CD4-positive, alpha-beta T cell treated with Interleukin-10 for 1 hour (primary cell): Measurements from ENCODE around the gene NAIF1.
A peak's percentile ranks its signal among the peaks of the same experiment; 100 is the strongest.
"Not testable (repeated sequence)": the region's sequence is repeated elsewhere in the genome, so short reads cannot be mapped to it uniquely, and the experiment has no call there.

Source experiments
- DNase-seq: peaks from one replicate; pipeline ENCODE4 v3.0.0-alpha.2; 2020

The NAIF1 gene

DNA sequence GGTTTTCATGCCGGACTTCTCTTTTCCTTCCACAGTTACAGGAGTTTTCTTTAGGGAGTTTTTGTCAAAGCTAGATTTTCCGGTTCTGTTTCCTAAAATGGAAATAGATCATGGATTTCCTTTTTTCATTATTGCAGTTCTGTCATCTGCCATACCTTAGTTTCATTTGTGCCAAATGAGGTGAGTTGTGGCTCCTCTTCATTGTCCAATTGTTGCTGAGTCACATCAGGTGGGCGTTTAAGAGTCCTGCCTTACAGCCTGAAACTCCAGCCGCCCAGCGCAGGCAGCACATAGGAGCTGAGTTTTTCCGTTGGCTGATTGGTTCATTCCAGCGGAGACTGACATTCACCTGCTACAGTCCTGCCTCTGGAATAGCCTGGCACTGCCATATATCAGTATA is 15.0 kb upstream of the NAIF1 start:
- DNase-seq, result no peak

- DNase-seq, result no peak
These were observed 13.9 kb upstream of the NAIF1 start for GRCh38 chr9:128081056-128081455.

- DNase-seq, result no peak
These were observed 13.1 kb upstream of the NAIF1 start for GRCh38 chr9:128080206-128080605.

GRCh38 chr9:128078504-128079434 is 11.6 kb upstream of the NAIF1 start:
- no peak for DNase-seq

GRCh38 chr9:128077847-128078503 is 10.9 kb upstream of the NAIF1 start:
- no peak for DNase-seq

DNA sequence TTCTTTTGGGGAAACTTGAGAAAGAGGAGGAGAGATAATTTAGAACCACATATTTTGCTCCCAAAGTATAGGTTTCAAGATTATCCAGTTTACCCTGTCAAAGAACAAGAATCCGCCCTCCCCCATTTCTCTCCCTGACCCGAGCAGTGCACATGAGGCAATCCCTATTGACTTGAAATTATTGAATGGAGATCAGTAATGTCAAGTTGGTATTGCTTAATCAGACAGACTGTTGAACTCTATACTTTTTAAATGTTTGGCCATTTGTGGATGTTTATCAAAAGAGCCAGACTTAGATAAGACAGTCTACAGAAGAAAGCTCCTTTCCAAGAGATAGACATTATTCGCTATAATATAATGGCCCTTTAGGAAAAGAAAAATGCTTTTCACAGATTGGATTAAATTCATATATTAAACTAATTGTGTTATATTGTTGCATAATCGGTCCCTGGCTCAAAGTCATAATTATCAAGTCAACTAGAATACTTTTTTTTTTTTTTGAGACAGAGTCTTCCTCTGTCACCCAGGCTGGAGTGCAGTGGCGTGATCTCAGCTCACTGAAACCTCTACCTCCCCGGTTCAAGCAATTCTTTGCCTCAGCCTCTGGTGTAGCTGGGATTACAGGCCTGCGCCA is 6.2 kb upstream of the NAIF1 start:
- no peak for DNase-seq

DNA sequence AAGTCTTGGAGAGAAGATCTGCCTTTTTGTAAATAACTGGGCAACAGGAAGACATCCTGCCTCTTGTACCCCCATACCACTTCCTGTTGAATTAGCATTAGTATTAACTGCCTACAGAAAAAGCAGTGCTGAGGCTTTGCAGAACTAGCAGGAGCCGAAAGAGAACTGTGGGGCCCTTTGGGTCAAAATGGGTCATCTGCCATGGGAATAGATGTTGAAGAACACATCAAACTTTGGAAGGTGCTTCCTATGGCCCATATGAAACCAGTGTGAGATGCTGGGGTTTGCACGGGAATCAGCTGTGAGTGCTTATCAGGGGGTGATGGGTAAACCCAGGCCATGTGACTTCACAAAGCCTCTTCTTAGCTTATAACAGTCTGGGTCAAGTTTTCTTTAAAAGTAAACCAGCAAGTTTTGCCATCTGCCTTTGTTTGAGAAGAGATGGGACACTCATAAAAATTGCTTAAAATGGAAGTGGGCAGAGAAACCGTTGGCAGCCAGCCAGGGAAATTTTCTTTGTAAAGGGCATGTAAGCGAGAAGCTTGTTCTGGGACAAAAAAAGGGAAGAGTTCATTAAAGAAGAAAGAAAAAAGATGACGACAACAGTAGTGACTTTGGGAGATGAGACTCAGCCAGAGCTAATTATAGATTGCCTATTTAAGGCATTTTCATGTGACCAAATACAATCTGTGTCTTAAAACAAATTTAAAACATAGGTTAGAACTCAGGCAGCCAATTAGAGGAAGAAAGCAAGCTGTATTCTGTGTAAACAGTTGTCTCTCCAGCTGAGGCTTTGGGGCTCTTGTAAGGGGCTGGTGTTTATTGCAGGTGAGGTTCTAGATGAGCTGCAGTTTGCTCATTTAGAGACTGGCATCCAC is 5.3 kb upstream of the NAIF1 start:
- peak; percentile 74 for DNase-seq

GRCh38 chr9:128071475-128071874 is 4.4 kb upstream of the NAIF1 start:
- not testable (repeated sequence) for DNase-seq

GRCh38 chr9:128070874-128071273 is 3.8 kb upstream of the NAIF1 start:
- DNase-seq, result no peak

GRCh38 chr9:128068386-128069205 is 1.5 kb upstream of the NAIF1 start:
- peak; percentile 39 for DNase-seq

GRCh38 chr9:128067645-128068385 is 695 bp upstream of the NAIF1 start, which contains the start of gene SLC25A25:
Gene SLC25A25, plus strand, starts transcription at chr9:128068232. Its CDS starts 88 bp downstream, at chr9:128068320.
- peak; percentile 100 for DNase-seq

- no peak for DNase-seq
These were observed 1.0 kb downstream of the NAIF1 start for GRCh38 chr9:128065907-128066712.

DNA sequence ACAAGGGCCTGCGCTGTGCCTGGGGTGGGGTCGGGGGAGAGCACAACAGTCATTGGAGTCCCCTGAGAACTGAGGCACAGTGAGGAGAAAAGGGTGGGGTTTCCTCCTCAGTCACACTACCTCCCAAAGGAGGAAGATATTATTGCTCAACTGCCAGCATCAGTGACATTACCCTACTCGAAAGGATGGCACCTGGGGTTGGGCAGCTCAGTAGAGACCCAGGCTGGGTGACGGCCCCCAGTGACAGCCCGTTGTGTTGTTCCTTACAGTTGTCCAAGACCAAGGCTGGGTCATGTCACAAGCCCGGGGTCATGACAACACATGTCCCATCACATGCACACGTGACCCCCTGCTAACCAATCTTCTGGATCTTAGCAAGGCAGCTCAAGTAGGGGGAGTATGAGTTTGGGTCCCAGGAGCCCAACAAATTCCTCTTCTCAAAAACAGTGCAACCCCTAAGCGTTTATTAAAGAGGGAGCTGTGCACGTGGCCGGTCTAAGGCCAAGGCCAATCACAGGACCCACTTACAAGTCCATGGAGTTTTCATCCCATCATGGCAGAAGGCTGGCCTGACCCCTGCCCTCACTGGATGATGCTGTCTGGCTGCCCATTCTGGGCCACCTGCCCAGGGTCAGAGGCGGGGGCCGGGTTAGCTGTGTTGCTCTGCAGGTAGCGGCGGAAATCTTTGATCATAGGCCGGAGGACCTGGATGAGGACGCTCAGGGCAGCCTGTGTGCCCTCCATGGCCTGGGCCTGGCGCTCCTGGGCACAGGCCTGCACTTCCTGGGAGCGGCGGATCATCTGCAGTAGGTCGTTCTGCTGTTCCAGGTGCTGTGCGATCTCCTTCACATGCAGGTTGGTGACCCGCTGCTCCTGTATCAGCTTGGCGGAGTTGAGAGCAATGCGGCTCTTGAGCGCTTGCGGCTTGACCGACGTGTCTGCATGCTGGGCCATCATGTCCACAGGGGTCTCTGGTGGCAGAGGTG is 4.0 kb downstream of the NAIF1 start:
- no peak for DNase-seq

DNA sequence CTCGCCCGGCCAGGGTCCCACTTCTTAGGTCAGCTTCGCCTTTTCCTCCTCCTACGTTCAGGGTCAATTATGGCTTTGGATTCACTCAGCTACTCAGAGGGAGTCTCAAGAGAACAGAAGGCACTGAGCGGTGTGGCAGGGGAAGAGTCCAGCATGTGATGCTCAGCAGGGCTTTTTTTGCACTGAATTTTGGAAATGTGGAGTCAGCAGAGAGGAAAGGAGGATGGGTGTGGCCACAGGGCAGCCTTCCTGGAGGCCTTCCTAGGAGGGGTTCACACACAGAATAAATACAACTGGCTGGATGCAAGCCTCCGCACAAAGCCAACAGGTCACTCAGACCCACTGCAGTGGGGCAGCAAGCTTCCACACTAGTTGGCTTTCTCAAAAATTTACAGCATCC is 4.8 kb downstream of the NAIF1 start:
- DNase-seq, result no peak

GRCh38 chr9:128061275-128061960 is 5.7 kb downstream of the NAIF1 start:
- DNase-seq, result no peak

DNA sequence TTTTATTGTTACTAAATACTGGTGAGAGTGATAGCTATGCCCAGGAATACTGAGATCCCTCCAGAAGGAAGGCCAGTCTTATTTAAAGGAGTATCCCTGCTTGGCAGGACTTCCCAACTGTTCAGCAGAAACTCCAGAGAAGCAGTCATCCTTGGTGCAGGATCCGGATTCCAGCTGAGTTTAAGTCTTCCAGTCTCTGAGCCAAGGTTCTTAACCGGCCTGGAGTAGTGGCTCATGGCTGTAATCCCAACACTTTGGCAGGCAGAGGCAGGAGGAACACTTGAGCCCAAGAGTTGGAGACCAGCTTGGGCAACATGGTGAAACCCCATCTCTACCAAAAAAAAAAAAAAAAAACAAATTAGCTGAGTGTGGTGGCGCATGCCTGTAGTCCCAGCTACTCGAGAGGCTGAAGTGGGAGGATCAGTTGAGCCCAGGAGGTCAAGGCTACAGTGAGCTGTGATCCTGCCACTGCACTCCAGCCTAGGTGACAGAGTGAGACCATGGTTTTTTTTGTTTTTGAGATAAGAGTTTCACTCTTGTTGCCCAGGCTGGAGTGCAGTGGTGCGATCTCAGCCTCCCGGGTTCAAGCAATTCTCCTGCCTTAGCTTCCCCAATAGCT is 7.6 kb downstream of the NAIF1 start:
- no peak for DNase-seq

DNA sequence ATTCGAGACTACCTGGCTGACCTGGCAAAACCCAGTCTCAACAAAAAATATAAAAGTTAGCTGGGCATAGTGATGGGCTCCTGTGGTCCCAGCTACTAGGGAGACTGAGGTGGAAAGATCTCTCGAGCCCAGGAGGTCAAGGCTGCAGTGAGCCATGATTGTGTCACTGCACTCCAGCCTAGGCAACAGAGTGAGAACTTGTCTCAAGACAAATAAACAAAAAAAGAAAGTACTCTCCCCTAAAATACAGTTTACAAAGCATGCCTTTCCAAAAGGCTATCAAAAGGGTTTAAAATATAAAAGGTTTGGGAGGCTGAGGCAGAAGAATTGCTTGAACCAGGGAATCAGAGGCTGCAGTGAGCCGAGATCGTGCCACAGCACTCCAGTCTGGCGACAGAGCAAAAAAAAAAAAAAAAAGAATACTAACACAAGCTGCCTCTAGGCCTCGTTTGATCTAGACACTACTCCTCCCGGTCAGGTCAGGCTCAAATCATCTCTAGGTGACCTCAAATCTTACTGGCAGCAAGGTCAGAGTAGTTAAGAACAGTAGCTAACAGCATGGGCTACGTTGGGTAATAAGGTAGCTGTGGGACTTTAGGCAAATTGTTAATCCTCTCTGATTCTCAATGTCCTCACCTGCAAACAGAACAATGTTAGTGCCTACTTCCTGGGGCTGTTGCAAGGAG is 9.3 kb downstream of the NAIF1 start:
- DNase-seq, result no peak
